ENCODE results near the gene SIPA1L3. TPM values are rescaled to one million over a fixed set of nuclear protein-coding genes. Genes with fewer than 3 reads are reported as not detected.

Gene SIPA1L3
- total RNA-seq, 1 experiment from 2014 or later, result 5.3 TPM

DNA sequence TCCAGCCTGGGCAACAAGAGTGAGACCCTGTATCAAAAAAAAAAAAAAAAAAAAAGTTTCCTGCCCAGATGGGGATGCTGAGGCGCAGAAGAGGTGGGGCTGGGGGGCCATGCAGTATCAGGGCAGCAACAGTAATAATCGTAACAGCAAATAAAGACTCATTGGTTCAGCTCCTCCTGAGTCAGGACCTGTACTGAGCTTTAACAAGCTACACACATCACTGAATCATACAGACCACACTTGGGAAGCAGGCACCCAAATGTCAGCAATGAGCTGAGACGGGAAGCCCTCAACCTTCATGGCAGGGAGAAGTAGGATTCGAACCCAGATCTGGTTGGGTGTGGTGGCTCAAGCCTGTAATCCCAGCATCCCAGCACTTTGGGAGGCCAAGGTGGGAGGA, 327.6 kb downstream of the SIPA1L3 start:
- no peak for DNase-seq (ENCODE audit: low spot score)

DNA sequence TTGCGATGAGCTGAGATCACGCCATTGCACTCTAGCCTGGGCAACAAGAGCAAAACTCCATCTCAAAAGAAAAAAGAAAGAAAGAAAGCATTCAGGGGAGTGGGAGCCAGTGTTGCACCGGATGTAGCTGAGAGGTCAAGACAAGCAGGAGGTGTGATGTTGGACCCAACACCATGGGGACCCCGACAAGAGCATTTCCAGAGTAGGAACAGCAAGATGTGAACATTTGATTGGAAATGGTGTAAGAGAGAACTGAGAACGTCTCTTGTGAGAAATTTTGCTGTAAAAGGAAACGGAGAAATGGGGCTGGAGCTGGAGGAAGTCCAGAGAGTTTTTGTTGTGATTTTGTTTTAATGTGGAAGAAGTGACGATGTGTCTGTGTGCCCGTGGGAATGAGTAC, 332.8 kb downstream of the SIPA1L3 start:
- DNase-seq (ENCODE audit: low spot score), result no peak

DNA sequence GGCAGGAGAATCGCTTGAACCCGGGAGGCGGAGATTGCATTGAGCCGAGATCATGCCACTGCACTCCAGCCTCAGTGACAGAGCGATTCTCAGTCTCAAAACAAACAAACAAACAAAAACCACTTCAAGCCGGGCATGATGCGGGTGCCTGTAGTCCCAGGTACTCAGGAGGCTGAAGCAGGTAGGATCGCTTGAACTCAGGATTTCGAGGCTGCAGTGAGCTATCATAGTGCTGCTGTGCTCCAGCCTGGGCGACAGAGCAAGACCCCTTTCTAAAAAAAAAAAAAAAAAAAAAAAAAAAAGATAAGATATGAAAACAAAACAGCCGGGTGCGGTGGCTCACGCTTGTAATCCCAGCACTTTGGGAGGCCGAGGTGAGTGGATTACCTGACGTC, 336.3 kb downstream of the SIPA1L3 start:
- no peak for DNase-seq (ENCODE audit: low spot score)

DNA sequence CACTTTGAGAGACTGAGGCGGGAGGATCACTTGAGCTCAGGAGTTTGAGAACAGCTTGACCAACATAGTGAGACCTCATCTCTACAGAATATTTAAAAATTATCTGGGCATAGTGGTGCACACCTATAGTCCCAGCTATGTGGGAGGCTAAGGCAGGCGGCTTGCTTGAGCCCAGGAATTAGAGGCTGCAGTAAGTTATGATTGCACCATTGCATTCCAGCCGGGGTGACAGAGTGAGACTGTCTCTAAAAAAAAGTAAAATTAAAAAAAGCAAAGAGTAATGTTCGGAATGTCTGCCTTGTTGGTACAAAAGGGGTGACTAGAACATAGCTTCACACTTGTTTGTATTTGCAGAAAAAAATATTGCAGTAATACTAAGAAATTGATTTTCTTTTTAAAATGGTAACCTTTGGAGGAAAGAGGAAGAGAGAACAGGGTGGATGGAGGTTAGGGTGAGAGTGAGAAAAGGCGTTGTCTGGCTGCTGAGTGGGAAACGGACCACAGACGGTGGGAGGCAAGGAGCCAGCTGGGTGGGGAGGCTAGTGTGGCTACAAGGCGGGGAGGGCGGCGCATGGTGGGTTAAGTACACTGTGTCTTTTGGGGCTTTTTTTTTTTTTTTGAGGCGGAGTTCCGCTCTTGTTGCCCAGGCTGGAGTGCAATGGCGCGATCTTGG, 339.0 kb downstream of the SIPA1L3 start:
- no peak for DNase-seq (ENCODE audit: low spot score)

DNA sequence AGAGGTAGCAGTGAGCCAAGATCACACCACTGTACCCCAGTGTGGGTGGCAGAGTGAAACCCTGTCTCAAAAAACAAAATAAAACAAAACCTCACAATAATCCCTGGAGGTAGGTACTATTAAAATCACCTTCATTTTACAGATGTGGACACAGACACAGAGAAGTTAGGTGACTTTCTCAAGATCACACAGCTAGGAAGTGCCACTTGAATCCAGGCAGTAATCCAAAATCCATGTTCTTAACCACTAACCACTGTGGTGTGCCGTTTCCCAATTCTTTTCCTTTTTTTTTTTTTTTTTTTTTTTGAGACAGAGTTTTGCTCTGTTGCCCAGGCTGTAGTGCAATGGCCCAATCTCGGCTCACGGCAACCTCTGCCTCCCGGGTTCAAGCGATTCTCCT, 340.1 kb downstream of the SIPA1L3 start:
- DNase-seq (ENCODE audit: low spot score), result peak; percentile 64

DNA sequence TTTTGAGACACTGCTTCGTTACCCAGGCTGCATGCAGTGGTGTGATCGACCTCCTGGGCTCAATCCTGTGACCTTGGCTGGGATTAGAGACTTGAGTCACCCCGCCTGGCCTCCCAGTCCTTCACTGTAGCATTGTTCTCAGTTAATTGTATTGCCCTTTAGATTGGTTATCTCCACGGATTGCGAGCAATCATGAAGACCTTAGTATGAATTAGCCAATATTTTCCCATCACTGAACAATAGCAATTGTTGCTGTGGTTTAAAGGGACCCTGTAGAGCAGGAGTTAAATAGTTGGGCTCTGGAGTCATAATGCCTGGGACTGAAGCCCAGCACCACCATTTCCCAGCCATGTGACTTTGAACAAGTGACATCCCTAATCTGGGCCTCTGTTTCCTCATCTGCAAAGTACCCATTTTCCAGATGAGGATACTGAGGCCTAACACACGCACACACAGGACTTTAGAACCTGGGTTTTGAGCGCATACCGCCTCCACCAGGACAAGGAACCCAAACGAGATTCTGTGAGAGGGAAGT, 340.8 kb downstream of the SIPA1L3 start:
- DNase-seq (ENCODE audit: low spot score), result no peak

DNA sequence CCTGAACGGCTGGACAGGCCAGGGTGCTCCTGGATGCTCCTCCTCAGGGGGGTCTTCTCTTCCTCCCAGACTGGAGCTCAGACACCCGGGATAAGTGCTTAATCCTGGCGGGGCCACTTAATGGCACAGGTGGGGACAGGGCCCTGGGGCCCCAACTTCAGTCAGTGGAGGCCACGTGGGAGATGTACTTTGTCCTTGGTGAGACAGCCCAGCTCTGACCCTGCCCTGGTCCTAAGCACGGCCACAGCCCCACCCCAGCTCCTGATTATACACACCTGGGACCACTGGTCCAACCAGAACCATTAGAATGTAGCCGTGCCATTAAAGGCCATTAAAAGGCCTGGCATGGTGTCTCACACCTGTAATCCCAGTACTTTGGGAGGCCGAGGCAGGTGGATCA, 341.4 kb downstream of the SIPA1L3 start:
- DNase-seq (ENCODE audit: low spot score), result no peak

DNA sequence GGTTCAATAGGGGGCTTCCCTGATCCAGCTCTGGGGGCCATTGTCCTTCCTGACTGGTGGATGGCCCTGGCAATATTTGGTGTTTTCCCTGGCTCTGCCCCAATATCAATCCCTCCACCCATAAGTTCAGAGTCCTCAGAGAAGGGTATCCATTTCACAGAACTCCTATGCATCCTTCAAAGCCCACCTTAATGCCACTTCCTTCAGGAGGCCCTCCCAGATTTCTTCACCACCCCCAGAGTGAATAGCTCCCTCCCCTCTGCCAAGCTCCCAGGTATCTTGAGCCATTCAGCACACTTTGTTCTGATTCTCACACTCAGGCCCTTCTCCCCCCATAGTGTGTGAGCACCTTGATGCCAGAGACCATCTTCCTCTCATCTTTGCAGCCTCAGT, 343.4 kb downstream of the SIPA1L3 start:
- DNase-seq (ENCODE audit: low spot score), result no peak

DNA sequence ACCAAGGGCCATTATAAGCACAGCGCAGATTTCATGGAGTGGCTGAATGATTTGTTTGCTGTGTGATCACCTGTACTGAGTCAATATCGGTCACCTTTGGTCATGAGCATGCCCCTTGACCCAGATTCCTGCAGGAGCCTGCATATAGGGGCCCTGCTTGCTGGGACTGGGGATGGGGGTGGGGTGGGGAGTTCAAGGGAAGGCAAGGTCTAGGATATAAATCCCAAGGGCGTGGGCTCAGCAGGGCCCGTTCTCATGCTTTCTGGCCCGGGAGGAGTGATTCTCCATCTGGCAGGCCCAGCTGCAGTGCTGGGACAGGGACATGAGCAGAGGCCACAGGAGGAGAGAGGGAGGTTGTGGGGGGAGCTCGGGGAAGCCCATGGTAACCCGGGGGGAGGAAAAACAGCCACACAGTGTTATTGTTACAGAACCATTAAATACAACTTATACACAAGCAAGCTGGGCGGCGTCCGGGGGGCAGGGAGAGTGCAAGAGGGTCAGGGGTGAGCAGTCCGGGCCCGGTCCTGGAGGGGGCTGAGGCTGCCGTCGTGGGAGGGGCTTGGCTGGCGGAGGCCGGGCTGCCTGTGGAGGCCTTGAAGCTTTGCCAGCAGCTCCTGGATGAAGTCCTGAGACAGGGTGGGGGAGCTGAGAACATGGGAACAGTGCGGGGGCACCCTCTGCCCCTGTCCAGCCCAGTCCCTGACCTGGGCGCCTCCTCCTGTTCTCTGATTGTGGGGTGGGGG, 344.0 kb downstream of the SIPA1L3 start:
- no peak for DNase-seq (ENCODE audit: low spot score)

DNA sequence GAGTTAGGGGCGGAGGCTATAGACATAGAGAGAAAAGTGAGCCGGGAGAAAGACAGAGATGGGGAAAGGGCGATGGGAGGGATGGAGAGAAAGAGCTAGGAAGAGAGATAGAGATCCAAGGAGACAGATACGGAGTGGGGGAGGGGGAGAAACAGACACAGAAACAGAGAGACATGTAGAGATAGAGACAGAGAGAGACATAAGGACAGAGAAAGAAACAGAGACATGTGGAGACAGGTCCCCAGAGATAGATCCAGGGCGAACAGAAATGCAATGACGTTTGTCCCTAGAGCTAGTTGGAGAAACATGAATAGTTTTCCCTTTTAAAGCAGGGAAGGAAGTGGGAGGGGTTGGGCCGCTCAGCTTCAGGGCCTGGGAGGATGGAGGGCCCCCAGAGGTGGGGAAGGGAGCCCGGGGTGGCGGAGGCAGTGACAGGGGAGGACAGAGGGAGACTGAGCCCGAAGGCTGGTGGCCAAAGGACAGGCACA, 344.6 kb downstream of the SIPA1L3 start:
- no peak for DNase-seq (ENCODE audit: low spot score)

DNA sequence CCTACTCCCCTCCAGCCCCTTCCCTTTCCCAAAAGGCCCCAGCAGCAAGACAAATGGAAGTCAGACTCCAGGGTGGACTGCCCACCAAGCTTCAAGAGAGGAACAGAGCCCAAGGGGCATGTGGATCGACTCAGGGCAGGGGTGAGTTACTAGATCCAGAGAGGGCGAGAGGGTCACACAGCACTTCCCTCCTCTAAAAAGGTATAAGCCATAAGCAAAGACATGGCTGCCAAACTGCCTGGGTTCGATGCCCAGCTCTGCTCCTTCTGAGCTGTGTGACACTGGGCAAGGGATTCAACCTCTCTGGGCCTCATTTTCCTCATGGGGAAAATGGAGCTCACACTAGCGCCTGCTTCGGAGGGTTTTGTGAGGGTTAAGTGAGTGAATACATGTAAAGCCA, 345.4 kb downstream of the SIPA1L3 start:
- no peak for DNase-seq (ENCODE audit: low spot score)

DNA sequence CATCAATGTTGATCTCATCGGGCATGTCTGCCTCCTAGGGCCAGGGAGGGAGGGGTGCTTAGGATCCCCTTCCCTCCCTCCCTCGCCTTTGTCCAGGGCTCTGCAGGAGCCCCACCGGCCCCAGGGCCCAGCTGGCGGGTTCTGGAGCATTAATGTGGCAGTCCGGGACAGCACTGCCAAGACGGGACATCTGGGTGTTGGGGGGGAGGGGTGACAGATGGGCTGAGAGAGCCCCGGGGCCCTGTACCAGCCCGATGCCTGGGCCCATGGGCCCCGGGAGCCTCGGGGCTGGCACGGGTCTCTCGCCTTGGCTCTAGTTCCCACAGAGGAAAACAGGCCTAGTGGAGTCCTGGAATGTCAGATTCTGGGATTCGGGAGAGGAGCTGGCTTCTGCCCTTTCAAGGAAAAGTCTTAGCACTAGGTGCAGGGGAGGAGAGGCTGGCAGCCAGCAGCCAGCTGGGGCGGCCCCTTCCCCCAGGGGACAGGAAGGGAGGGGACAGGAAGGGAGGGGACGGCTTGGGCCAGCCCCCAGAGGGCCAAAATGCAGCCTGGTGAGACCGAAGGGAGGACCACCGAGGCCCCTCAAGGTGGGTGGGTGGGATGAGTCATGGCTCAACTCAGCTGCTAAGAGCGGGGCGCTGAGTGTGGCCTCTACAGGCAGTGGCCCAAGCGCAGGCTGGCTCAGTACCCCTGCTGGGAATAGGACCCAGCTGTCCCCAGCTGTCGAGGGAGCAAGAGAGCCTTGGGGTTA, 346.1 kb downstream of the SIPA1L3 start:
- no peak for DNase-seq (ENCODE audit: low spot score)

DNA sequence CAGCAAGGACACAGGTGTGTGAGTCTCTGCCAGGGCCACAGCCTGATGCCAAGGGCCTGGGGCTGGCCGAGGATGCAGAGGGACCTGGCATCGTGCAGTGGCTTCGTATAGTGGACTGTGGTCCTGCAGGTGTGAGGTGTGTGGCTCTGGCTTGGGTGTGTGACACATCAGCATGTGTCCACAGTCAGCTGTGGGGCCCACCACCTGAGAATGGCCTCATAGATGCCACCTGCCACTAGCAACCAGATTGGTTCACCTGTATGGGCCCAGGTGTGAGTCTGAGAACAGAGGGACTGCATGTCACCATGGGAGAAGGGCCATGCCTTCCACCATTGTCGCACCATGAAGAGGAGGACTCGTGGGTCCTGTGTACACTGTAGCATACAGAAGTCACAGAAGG, 346.8 kb downstream of the SIPA1L3 start:
- DNase-seq (ENCODE audit: low spot score), result no peak

DNA sequence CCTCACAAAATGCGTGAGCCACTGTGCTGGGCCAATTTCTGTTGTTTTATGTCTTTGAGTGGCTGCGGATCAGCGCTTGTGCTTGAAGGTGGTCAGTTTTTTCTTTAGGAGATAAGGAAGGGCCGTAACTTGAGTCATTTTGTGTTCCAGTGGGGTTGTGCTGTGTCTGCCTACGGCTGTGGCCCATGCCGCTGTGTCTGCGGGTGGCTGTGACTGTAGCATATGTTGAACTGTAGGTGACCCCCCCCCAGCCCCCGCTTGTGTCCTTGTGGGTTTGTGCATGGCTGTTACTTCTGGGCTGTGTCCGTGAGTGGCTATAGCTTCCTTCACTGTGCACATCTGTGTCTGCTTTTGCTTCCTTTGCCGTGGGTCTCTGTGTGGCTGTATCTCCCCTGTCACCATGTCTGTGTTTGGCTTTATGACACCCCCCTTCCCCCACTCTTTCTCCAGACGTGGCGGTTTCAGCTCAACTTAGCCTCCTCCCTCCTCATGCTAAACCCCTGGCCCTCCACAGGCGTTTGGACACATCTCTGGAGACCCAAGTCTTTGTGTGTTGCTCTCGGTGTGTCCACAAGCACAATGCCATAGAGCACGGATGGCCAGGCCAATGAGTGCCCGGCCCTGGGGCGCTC, 348.5 kb downstream of the SIPA1L3 start:
- DNase-seq (ENCODE audit: low spot score), result no peak

Other genes starting within 250 kb of the SIPA1L3 start
- gene ZNF607, start 187.4 kb upstream of the SIPA1L3 start, total RNA-seq (2014; rRNA removed; shearing (Covaris generic)), result 2.3 and 7.0 TPM in 2 replicates
- gene ZNF573, start 127.6 kb upstream of the SIPA1L3 start, total RNA-seq (2014; rRNA removed; shearing (Covaris generic)), result 3.3 and 5.7 TPM in 2 replicates
- gene WDR87, start 614 bp upstream of the SIPA1L3 start, total RNA-seq (2014; rRNA removed; shearing (Covaris generic)), result not detected in 2 replicates

All from H4 (cell line).